ENCODE results near the gene SYCP2L.

SYCP2L gene

DNA sequence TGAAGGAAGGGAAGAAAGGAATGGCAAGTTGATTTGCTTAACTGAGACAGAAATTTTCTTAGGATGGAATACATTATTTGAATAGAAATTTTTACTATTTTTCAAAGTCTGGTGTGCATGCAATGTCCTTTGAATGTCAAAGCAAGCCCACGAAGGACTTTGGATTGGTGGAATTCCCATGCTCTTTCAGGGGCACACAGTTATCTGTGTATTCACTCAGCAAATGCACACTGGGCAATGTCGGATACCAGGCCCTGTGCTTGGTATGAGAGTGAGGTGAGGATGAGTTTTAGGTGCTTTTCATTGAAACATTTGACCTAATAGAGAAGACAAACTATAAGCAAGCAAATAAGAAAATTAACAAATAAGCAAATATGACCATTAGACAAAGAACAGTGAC lies 73.3 kb downstream of the SYCP2L start:
- TF ChIP-seq, protein P1, sequence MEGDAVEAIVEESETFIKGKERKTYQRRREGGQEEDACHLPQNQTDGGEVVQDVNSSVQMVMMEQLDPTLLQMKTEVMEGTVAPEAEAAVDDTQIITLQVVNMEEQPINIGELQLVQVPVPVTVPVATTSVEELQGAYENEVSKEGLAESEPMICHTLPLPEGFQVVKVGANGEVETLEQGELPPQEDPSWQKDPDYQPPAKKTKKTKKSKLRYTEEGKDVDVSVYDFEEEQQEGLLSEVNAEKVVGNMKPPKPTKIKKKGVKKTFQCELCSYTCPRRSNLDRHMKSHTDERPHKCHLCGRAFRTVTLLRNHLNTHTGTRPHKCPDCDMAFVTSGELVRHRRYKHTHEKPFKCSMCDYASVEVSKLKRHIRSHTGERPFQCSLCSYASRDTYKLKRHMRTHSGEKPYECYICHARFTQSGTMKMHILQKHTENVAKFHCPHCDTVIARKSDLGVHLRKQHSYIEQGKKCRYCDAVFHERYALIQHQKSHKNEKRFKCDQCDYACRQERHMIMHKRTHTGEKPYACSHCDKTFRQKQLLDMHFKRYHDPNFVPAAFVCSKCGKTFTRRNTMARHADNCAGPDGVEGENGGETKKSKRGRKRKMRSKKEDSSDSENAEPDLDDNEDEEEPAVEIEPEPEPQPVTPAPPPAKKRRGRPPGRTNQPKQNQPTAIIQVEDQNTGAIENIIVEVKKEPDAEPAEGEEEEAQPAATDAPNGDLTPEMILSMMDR (IDR thresholded peaks at IDR 0.05), result no peak
- TF ChIP-seq ZFX (IDR thresholded peaks at IDR 0.05; ENCODE audit: borderline replicate concordance), result no peak

DNA sequence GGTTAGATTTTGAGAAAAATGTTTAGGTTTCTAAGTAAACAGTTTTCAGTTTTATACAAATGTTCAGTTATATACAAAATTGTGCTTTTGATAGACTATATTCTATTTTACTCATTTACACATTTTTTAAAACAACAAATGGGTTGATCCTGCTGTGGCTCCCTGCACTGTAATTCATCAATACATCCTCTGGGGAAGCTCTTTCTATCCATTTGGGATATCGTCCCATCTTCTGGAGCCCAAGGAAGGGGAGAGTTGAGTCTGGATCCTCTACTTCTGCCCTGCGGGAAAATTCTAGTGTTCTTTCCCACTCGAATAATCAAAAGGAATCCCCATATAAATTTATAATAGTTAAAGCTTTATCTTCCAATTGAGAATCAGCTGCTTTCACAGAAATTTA lies 75.0 kb downstream of the SYCP2L start:
- no peak for TF ChIP-seq ZFX (IDR thresholded peaks at IDR 0.05; ENCODE audit: borderline replicate concordance)
- TF ChIP-seq, protein P1 (IDR thresholded peaks at IDR 0.05), result no peak

More for the DNA sequence above, 73.3 kb downstream of the SYCP2L start:
- H3K27ac ChIP-seq, result no peak overlapping the region

DNA sequence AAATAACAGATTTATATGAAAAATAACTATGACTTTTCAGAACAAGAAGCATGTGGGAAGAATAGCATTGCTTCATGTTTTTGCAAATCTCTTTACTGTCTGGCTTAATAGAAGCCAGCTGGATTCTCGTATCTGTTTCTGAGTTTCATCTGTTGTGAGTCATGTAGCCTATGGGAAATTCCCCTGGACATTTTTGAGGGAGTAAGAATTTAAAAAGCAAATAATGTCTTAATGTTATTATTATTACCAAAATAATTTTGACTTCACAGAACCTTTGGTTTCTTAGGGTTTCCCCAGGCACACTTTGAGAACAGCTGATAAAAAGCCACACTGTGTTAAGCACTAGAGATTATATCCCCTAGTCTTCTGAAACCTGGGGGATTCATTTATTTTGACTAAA lies 75.8 kb downstream of the SYCP2L start:
- TF ChIP-seq, protein P1 (IDR thresholded peaks at IDR 0.05), result no peak
- TF ChIP-seq ZFX (IDR thresholded peaks at IDR 0.05; ENCODE audit: borderline replicate concordance), result no peak
- no peak overlapping the region for H3K27ac ChIP-seq

More for the DNA sequence above, 75.0 kb downstream of the SYCP2L start:
- H3K27ac ChIP-seq, result no peak overlapping the region

GRCh38 chr6:10963113-10963512 lies 76.3 kb downstream of the SYCP2L start:
- TF ChIP-seq ZFX (IDR thresholded peaks at IDR 0.05; ENCODE audit: borderline replicate concordance), result no peak
- TF ChIP-seq, protein P1 (IDR thresholded peaks at IDR 0.05), result no peak
- no peak overlapping the region for H3K27ac ChIP-seq

GRCh38 chr6:10964684-10965083 lies 77.8 kb downstream of the SYCP2L start:
- TF ChIP-seq, protein P1 (IDR thresholded peaks at IDR 0.05), result no peak
- no peak for TF ChIP-seq ZFX (IDR thresholded peaks at IDR 0.05; ENCODE audit: borderline replicate concordance)
- H3K27ac ChIP-seq, result no peak overlapping the region

DNA sequence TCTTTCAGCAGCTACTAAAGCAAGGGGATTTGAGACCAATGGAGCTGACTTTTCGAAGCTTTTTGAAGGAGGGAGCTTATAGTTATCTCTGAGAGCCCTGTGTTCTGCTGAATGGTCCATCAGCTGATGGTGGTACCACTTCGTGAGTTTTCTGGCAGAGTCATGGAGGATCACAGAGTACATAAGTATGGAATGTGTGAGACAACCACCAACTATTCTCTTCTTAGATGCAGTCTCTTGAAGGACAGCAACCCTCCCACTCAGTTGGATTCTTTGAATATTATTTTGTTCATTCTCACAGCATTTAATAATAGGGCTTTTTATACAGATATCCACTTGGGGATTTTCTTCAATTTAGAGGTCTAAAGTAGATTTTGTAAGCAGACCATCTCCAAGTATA lies 81.9 kb downstream of the SYCP2L start:
- no peak for TF ChIP-seq ZFX (IDR thresholded peaks at IDR 0.05; ENCODE audit: borderline replicate concordance)
- TF ChIP-seq, protein P1 (IDR thresholded peaks at IDR 0.05), result no peak
- no peak overlapping the region for H3K27ac ChIP-seq

DNA sequence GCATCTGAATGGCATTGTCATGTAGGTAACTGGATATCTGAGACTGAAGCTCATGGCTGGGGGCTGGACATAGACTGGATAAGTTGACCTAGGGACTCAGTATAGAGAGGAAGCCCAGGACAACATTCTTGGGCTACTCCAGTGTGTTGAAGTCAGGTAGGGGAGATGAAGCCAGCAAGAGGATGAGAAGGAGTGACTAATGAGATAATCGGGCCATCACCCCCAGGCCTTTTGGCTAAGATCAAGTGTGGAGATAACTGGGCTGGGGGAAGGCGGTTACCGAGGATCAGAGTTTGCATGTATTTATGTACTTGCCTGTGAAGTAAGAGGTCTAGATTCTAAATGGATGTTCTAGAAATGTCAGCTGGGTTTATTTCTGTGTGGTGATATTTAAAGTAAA lies 83.9 kb downstream of the SYCP2L start:
- TF ChIP-seq ZFX (IDR thresholded peaks at IDR 0.05; ENCODE audit: borderline replicate concordance), result no peak
- TF ChIP-seq, protein P1 (IDR thresholded peaks at IDR 0.05), result no peak
- H3K27ac ChIP-seq, result no peak overlapping the region
